Muscle of leg (tissue), 16 donors: ENCODE data around the gene KATNA1. TPM values are rescaled to one million over a fixed set of nuclear protein-coding genes. Genes with fewer than 3 reads are reported as not detected.
"Not testable (repeated sequence)": the region's sequence is repeated elsewhere in the genome, so short reads cannot be mapped to it uniquely, and the experiment has no call there.

Source experiments
- DNase-seq: peaks from one replicate; pipeline ENCODE4 v3.0.0; 2013
- H3K27ac ChIP-seq: one replicate; pipeline ENCODE4 v1.5.1; 2013; ENCODE audit warnings: mild to moderate bottlenecking, low read length, control low read depth
- H3K27me3 ChIP-seq: one replicate; pipeline ENCODE4 v1.6.1; 2013; ENCODE audit warnings: low read length; ENCODE audit not compliant: control insufficient read depth, insufficient read depth
- H3K36me3 ChIP-seq: one replicate; pipeline ENCODE4 v1.6.1; 2013; ENCODE audit warnings: low read length; ENCODE audit not compliant: control insufficient read depth, insufficient read depth
- H3K4me1 ChIP-seq: one replicate; pipeline ENCODE4 v1.6.1; 2013; ENCODE audit warnings: low read length; ENCODE audit not compliant: control insufficient read depth, insufficient read depth
- H3K4me3 ChIP-seq: one replicate; pipeline ENCODE4 v1.5.1; 2013; ENCODE audit warnings: low read length, control low read depth
- H3K9me3 ChIP-seq: replicated peaks from 2 replicates; pipeline ENCODE4 v1.6.1; 2013; ENCODE audit warnings: low read depth, low read length; ENCODE audit not compliant: control insufficient read depth
- WGBS: methylation state at CpG from one replicate; pipeline ENCODE4 v1.1.5; 2013; ENCODE audit warnings: missing lambda C conversion rate; ENCODE audit not compliant: insufficient coverage; 5-methylcytosine and 5-hydroxymethylcytosine counted together
- long read RNA-seq, 11 donors: transcript quantifications; one replicate each; lab custom pipeline, GENCODE V29; 2026
- polyA plus RNA-seq, 8 donors: library from polyadenylated mRNA; unstranded; fragments of 120-200 nt; gene quantifications; one replicate each; pipeline versions ENCODE4 v1.2.1 to v1.2.3, GENCODE V29; 2013; ENCODE audit warnings: inconsistent platforms in 1 of 8, low replicate concordance in 1 of 8; ENCODE audit not compliant: insufficient read length in 8 of 8, insufficient read depth in 1 of 8
- total RNA-seq: library from RNA; stranded (reverse); fragments of 120-200 nt; gene quantifications from one replicate; pipeline ENCODE4 v1.2.4, GENCODE V29; 2013

The KATNA1 gene
- total RNA-seq = 24.1 TPM
- 10 to 100 TPM; 19.1 to 24.7 (median 21.9) TPM for polyA plus RNA-seq
- long read RNA-seq, donor 1, partial matches to known transcripts = 0 of 3 reads
- long read RNA-seq, donor 1, other reads (novel, unspliced or antisense) = 0 of 3 reads
- long read RNA-seq, donor 2 = 0 reads
- long read RNA-seq, donor 3, transcript KATNA1-202 (10 exons, 1,684 nt) = minor isoform, 5 of 20 reads
- long read RNA-seq, donor 3, transcript KATNA1-203 (11 exons, 1,984 nt) = major isoform, 10 of 20 reads
- long read RNA-seq, donor 3, partial matches to known transcripts = 5 of 20 reads
- long read RNA-seq, donor 3, other reads (novel, unspliced or antisense) = 0 of 20 reads
- long read RNA-seq, donor 4, partial matches to known transcripts = 0 of 4 reads
- long read RNA-seq, donor 4, other reads (novel, unspliced or antisense) = 0 of 4 reads
- long read RNA-seq, donor 5, transcript KATNA1-203 (11 exons, 1,984 nt) = minor isoform, 10 of 36 reads
- long read RNA-seq, donor 5, transcript KATNA1-202 (10 exons, 1,684 nt) = major isoform, 11 of 36 reads
- long read RNA-seq, donor 5, partial matches to known transcripts = 15 of 36 reads
- long read RNA-seq, donor 5, other reads (novel, unspliced or antisense) = 0 of 36 reads
- long read RNA-seq, donor 6, transcript KATNA1-203 (11 exons, 1,984 nt) = major isoform, 13 of 27 reads
- long read RNA-seq, donor 6, partial matches to known transcripts = 12 of 27 reads
- long read RNA-seq, donor 6, other reads (novel, unspliced or antisense) = 0 of 27 reads
- long read RNA-seq, donor 7, transcript KATNA1-202 (10 exons, 1,684 nt) = major isoform, 5 of 22 reads
- long read RNA-seq, donor 7, transcript KATNA1-203 (11 exons, 1,984 nt) = major isoform, 5 of 22 reads
- long read RNA-seq, donor 7, partial matches to known transcripts = 12 of 22 reads
- long read RNA-seq, donor 7, other reads (novel, unspliced or antisense) = 0 of 22 reads
- long read RNA-seq, donor 8, partial matches to known transcripts = 0 of 4 reads
- long read RNA-seq, donor 8, other reads (novel, unspliced or antisense) = 0 of 4 reads
- long read RNA-seq, donor 9, partial matches to known transcripts = 0 of 5 reads
- long read RNA-seq, donor 9, other reads (novel, unspliced or antisense) = 0 of 5 reads
- long read RNA-seq, donor 10, transcript KATNA1-203 (11 exons, 1,984 nt) = major isoform, 10 of 39 reads
- long read RNA-seq, donor 10, partial matches to known transcripts = 26 of 39 reads
- long read RNA-seq, donor 10, other reads (novel, unspliced or antisense) = 0 of 39 reads
- long read RNA-seq, donor 11, partial matches to known transcripts = 7 of 13 reads
- long read RNA-seq, donor 11, other reads (novel, unspliced or antisense) = 0 of 13 reads

GRCh38 chr6:149648148-149649145 is at the start of gene KATNA1:
KATNA1 (minus strand) TSS chr6:149648714; CDS start chr6:149638547, 10,167 bp downstream.
- H3K27me3 ChIP-seq = no peaks in the 10 kb centered on the region
- under 1% methylated on average over 53 of the region's 69 CpGs for WGBS

GRCh38 chr6:149698175-149698574 is 49.7 kb upstream of the KATNA1 start:
- H3K36me3 ChIP-seq = peaks cover 20% of the 10 kb centered on the region
- H3K4me1 ChIP-seq = no peaks in the 10 kb centered on the region
- no peak overlapping the region for H3K27ac ChIP-seq
- H3K4me3 ChIP-seq = no peak overlapping the region
- no peaks in the 10 kb centered on the region for H3K27me3 ChIP-seq
- 100% methylated on average over 1 of the region's 2 CpGs for WGBS
- H3K9me3 ChIP-seq = no peaks in the 10 kb centered on the region
- DNase-seq = no peak

More at GRCh38 chr6:149648148-149649145, at the start of gene KATNA1:
- Histone ChIP-seq H3K4me1 (peaks cover 6% of the 10 kb centered on the region), H3K9me3 (no peaks in the 10 kb centered on the region), H3K27ac (peak within 1 kb of the TSS; percentile 82), H3K36me3 (no peaks in the 10 kb centered on the region), H3K4me3 (peak within 1 kb of the TSS; percentile 63)
- DNase-seq = peak; percentile 87

- WGBS = no CpG with 5 or more reads among the region's 1 CpG
- Histone ChIP-seq H3K27ac (no peak overlapping the region), H3K36me3 (peaks cover 29% of the 10 kb centered on the region), H3K4me3 (no peak overlapping the region), H3K4me1 (no peaks in the 10 kb centered on the region), H3K9me3 (no peaks in the 10 kb centered on the region), H3K27me3 (no peaks in the 10 kb centered on the region)
- DNase-seq = no peak
Observed at GRCh38 chr6:149696901-149697300, 48.4 kb upstream of the KATNA1 start.

- Histone ChIP-seq H3K27me3 (no peaks in the 10 kb centered on the region), H3K4me3 (no peak overlapping the region), H3K27ac (no peak overlapping the region), H3K9me3 (no peaks in the 10 kb centered on the region), H3K36me3 (peaks cover 29% of the 10 kb centered on the region), H3K4me1 (no peaks in the 10 kb centered on the region)
- no CpG with 5 or more reads among the region's 2 CpGs for WGBS
- no peak for DNase-seq
Observed at GRCh38 chr6:149694921-149695320, 46.4 kb upstream of the KATNA1 start.

GRCh38 chr6:149691201-149691600 is 42.7 kb upstream of the KATNA1 start:
- H3K4me3 ChIP-seq = no peak overlapping the region
- no peak for DNase-seq
- no peaks in the 10 kb centered on the region for H3K9me3 ChIP-seq
- no peaks in the 10 kb centered on the region for H3K4me1 ChIP-seq
- H3K36me3 ChIP-seq = peaks cover 28% of the 10 kb centered on the region
- no peak overlapping the region for H3K27ac ChIP-seq
- 100% methylated on average over 2 of the region's 2 CpGs for whole genome bisulfite sequencing
- no peaks in the 10 kb centered on the region for H3K27me3 ChIP-seq

GRCh38 chr6:149686230-149686629 is 37.7 kb upstream of the KATNA1 start:
- 94% methylated on average over 4 of the region's 7 CpGs for WGBS
- no peak for DNase-seq
- H3K9me3 ChIP-seq = no peaks in the 10 kb centered on the region

GRCh38 chr6:149683256-149683859 is 34.8 kb upstream of the KATNA1 start:
- 89% methylated on average over 3 of the region's 4 CpGs for WGBS
- Histone ChIP-seq H3K9me3 (no peaks in the 10 kb centered on the region), H3K27ac (peak overlapping the region; percentile 25), H3K27me3 (no peaks in the 10 kb centered on the region), H3K4me1 (no peaks in the 10 kb centered on the region), H3K36me3 (peaks cover 22% of the 10 kb centered on the region), H3K4me3 (no peak overlapping the region)
- peak; percentile 17 for DNase-seq

More at GRCh38 chr6:149686230-149686629, 37.7 kb upstream of the KATNA1 start:
- Histone ChIP-seq H3K27me3 (no peaks in the 10 kb centered on the region), H3K4me3 (no peak overlapping the region), H3K4me1 (no peaks in the 10 kb centered on the region), H3K27ac (no peak overlapping the region), H3K36me3 (peaks cover 27% of the 10 kb centered on the region)

- not testable (repeated sequence) for H3K9me3 ChIP-seq, H3K27ac ChIP-seq, H3K4me1 ChIP-seq, H3K27me3 ChIP-seq, H3K4me3 ChIP-seq, DNase-seq
- WGBS = 96% methylated on average over 9 of the region's 14 CpGs
- peaks cover 25% of the 10 kb centered on the region for H3K36me3 ChIP-seq
Observed at GRCh38 chr6:149681845-149682244, 33.3 kb upstream of the KATNA1 start.
